GM12892 (cell line): ENCODE measurements around the gene PCDHGA8.

Source experiments
- DNase-seq: peaks from one replicate; pipeline ENCODE4 v3.0.0; 2011; ENCODE audit not compliant: insufficient read length
- FAIRE-seq: peaks from 2 replicates; lab custom pipeline; 2011; peaks lifted over from hg19 to GRCh38; lab: Jason Lieb, UNC
- POLR2A ChIP-seq: IDR thresholded peaks from 2 replicates; pipeline ENCODE4 v1.6.1; 2011; ENCODE audit warnings: low read depth, low read length, control low read depth
- POLR2AphosphoS5 ChIP-seq: IDR thresholded peaks from 2 replicates; pipeline ENCODE4 v1.6.1; 2011; ENCODE audit warnings: low read depth, low read length, control low read depth
- TAF1 ChIP-seq: IDR thresholded peaks from 2 replicates; pipeline ENCODE4 v1.6.1; 2011; ENCODE audit warnings: low read depth, mild to moderate bottlenecking, control low read depth, low read length, borderline replicate concordance

Gene PCDHGA8

DNA sequence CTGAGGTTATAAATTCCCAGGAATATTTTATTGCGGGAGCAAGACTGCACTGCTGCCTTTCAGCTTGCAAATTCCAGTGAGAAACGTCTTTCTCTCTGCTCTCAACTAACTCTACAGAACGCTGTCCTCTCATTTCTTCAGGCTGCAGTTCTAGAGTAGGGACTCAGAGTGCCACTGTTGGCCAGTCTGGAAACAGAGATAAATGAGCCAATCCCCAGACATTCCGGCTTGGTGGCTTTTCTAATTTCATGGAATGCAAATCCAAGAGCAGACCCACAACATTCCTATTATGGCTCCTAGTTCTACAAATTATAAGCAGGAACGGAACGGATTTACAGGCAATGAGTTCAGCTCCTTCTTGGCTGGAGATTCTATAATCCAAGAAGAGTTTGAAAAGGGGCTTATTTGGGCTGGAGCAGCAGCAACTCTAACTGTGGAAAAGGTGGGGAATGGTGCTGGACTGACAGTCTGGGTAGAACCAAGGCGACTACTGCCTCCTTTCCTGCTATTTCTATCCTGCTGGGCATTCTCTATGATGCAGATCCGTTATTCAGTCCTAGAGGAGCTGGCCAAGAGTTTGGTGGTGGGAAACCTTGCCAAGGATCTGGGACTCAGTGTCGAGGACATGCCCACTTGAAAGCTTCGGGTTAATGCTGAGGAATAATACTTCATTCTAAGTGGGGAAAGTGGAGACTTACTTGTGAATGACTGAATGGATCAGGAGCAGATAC is 47.1 kb downstream of the PCDHGA8 start:
- TF ChIP-seq TAF1 = no peak
- TF ChIP-seq POLR2A = no peak
- no peak for TF ChIP-seq POLR2AphosphoS5
- no peak for DNase-seq
- FAIRE-seq = no peak

GRCh38 chr5:141440341-141440740 is 47.9 kb downstream of the PCDHGA8 start:
- DNase-seq (no peak), FAIRE-seq (no peak)
- TF ChIP-seq TAF1 (no peak), POLR2AphosphoS5 (no peak), POLR2A (no peak)

GRCh38 chr5:141441571-141442170 is 49.2 kb downstream of the PCDHGA8 start:
- TF ChIP-seq POLR2A = no peak
- no peak for TF ChIP-seq TAF1
- TF ChIP-seq POLR2AphosphoS5 = no peak
- DNase-seq = no peak
- FAIRE-seq = no peak
